ENCODE results near the gene NPTX1.

NPTX1 gene

GRCh38 chr17:80430446-80431245 is 45.8 kb downstream of the NPTX1 start:
- Histone ChIP-seq H3K27me3 (ENCODE audit: control insufficient read depth, insufficient read depth, low read length) (no peaks in the 10 kb centered on the region), H3K27ac (no peak overlapping the region), H3K9me3 (ENCODE audit: control insufficient read depth, low read length) (no peaks in the 10 kb centered on the region), H3K4me2 (ENCODE audit: low read length) (no peak overlapping the region), H3K36me3 (ENCODE audit: control insufficient read depth, insufficient read depth, low read length) (no peaks in the 10 kb centered on the region), H3K4me3 (ENCODE audit: low read depth, low read length) (no peak overlapping the region), H3K9ac (no peak overlapping the region), H3K79me2 (peaks cover 2% of the 10 kb centered on the region), H2AFZ (no peak overlapping the region), H3K4me1 (no peaks in the 10 kb centered on the region)
- TF ChIP-seq CTCF (IDR thresholded peaks at IDR 0.05): no peak

GRCh38 chr17:80429356-80430275 is 46.8 kb downstream of the NPTX1 start:
- peaks cover 2% of the 10 kb centered on the region for H3K79me2 ChIP-seq
- H3K4me3 ChIP-seq (ENCODE audit: low read depth, low read length): no peak overlapping the region
- no peaks in the 10 kb centered on the region for H3K4me1 ChIP-seq
- H3K9me3 ChIP-seq (ENCODE audit: control insufficient read depth, low read length): no peaks in the 10 kb centered on the region
- H3K27me3 ChIP-seq (ENCODE audit: control insufficient read depth, insufficient read depth, low read length): no peaks in the 10 kb centered on the region
- no peak overlapping the region for H3K4me2 ChIP-seq (ENCODE audit: low read length)
- no peak overlapping the region for H2AFZ ChIP-seq
- no peak for TF ChIP-seq CTCF (IDR thresholded peaks at IDR 0.05)
- no peak overlapping the region for H3K27ac ChIP-seq
- no peaks in the 10 kb centered on the region for H3K36me3 ChIP-seq (ENCODE audit: control insufficient read depth, insufficient read depth, low read length)
- H3K9ac ChIP-seq: no peak overlapping the region

GRCh38 chr17:80428796-80429195 is 47.6 kb downstream of the NPTX1 start:
- Histone ChIP-seq H3K9me3 (ENCODE audit: control insufficient read depth, low read length) (no peaks in the 10 kb centered on the region), H2AFZ (no peak overlapping the region), H3K27ac (no peak overlapping the region), H3K36me3 (ENCODE audit: control insufficient read depth, insufficient read depth, low read length) (no peaks in the 10 kb centered on the region), H3K4me2 (ENCODE audit: low read length) (no peak overlapping the region), H3K9ac (no peak overlapping the region), H3K4me1 (no peaks in the 10 kb centered on the region), H3K27me3 (ENCODE audit: control insufficient read depth, insufficient read depth, low read length) (no peaks in the 10 kb centered on the region), H3K4me3 (ENCODE audit: low read depth, low read length) (no peak overlapping the region), H3K79me2 (peaks cover 2% of the 10 kb centered on the region)
- TF ChIP-seq CTCF (IDR thresholded peaks at IDR 0.05): no peak

GRCh38 chr17:80428363-80428762 is 48.0 kb downstream of the NPTX1 start:
- no peak overlapping the region for H3K9ac ChIP-seq
- peaks cover 2% of the 10 kb centered on the region for H3K79me2 ChIP-seq
- TF ChIP-seq CTCF (IDR thresholded peaks at IDR 0.05): no peak
- no peaks in the 10 kb centered on the region for H3K36me3 ChIP-seq (ENCODE audit: control insufficient read depth, insufficient read depth, low read length)
- no peak overlapping the region for H3K27ac ChIP-seq
- no peak overlapping the region for H3K4me2 ChIP-seq (ENCODE audit: low read length)
- H3K4me3 ChIP-seq (ENCODE audit: low read depth, low read length): no peak overlapping the region
- H2AFZ ChIP-seq: no peak overlapping the region
- no peaks in the 10 kb centered on the region for H3K4me1 ChIP-seq
- H3K27me3 ChIP-seq (ENCODE audit: control insufficient read depth, insufficient read depth, low read length): no peaks in the 10 kb centered on the region
- H3K9me3 ChIP-seq (ENCODE audit: control insufficient read depth, low read length): no peaks in the 10 kb centered on the region
